OCI-LY1 (cell line): ENCODE results near the gene CFAP46.

Experiments
- EZH2 ChIP-seq: fragments of 200-600 bp; sonication (generic), shearing (Covaris generic); IDR thresholded peaks from 2 replicates; pipeline ENCODE4 v1.8.0; 2017; ENCODE audit warnings: borderline replicate concordance, mixed run types, mild to moderate bottlenecking, antibody characterized with exemption, low read length, moderate library complexity, mixed read lengths
- TF ChIP-seq, protein P1 (sequence below): fragments of 200-600 bp; sonication (generic), shearing (Covaris generic); IDR thresholded peaks from 2 replicates; pipeline ENCODE4 v1.5.1; 2017; ENCODE audit warnings: mild to moderate bottlenecking, antibody characterized with exemption, low read length, moderate library complexity, mixed read lengths

GRCh38 chr10:132982301-132982989 is 40.1 kb upstream of the CFAP46 start:
- TF ChIP-seq, protein P1, sequence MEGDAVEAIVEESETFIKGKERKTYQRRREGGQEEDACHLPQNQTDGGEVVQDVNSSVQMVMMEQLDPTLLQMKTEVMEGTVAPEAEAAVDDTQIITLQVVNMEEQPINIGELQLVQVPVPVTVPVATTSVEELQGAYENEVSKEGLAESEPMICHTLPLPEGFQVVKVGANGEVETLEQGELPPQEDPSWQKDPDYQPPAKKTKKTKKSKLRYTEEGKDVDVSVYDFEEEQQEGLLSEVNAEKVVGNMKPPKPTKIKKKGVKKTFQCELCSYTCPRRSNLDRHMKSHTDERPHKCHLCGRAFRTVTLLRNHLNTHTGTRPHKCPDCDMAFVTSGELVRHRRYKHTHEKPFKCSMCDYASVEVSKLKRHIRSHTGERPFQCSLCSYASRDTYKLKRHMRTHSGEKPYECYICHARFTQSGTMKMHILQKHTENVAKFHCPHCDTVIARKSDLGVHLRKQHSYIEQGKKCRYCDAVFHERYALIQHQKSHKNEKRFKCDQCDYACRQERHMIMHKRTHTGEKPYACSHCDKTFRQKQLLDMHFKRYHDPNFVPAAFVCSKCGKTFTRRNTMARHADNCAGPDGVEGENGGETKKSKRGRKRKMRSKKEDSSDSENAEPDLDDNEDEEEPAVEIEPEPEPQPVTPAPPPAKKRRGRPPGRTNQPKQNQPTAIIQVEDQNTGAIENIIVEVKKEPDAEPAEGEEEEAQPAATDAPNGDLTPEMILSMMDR: no peak
- no peak for TF ChIP-seq EZH2
